GM21723 (cell line): Measurements from ENCODE around the gene SLC24A3.

Source experiments
- ATAC-seq: cut with Tn5 transposase; IDR thresholded peaks from one replicate; pipeline ENCODE4 v1.9.1; 2021; ENCODE audit warnings: mild to moderate bottlenecking, moderate library complexity; ENCODE audit not compliant: unreplicated experiment

The SLC24A3 gene

DNA sequence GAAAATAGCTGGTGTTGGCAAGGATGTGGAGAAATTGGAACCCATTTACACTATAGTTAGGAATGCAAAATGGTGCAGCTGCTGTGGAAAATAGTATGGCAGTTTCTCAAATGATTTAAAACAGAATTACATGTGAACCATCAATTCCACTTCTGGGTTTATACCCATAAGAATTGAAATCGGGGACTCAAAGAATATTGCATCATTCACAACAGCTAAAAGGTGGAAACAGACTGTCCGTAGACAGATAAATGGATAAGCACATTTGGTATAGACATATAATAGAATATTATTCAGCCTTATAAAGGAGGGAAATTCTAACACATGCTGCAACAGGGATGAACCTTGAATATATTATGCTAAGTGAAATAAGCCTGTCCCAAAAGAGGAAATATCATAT, 355.7 kb downstream of the SLC24A3 start:
- ATAC-seq: no peak

DNA sequence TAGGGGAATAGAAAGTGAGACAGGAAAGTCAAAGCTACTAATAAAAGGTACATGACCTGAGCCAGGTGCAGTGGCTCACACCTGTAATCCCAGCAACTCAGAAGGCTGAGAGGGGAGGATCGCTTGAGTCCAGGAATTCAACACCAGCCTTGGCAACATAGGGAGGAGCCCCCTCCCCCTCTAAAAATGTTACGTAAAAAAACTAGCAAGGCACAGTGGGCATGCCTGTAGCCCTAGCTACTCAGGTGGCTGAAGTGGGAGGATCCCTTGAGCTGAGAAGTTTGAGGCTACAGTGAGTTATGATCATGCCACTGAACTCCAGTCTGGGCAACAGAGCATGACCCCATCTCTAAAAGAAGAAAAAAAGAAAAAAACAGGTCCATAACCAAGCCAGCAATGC, 359.6 kb downstream of the SLC24A3 start:
- no peak for ATAC-seq

DNA sequence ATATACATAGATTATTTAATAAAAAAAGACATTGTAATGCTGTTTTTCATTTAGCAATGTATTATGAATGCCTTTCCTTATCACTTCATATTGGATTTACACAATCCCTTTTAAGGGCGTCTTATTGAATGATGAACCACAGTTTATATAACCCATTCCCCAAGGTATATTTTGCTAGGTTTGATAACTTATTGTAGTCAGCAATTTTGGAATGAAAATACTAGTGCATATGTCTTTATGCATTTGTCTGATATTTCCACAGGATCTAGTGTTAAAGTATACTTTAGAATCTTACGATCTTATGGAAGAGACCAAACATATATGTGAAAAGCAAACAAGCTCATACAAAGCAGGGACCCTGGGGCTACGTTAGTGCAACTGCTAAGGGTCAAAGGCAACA, 365.2 kb downstream of the SLC24A3 start:
- ATAC-seq: no peak

- ATAC-seq: no peak
Observed at GRCh38 chr20:19582782-19583181, 370.3 kb downstream of the SLC24A3 start.

DNA sequence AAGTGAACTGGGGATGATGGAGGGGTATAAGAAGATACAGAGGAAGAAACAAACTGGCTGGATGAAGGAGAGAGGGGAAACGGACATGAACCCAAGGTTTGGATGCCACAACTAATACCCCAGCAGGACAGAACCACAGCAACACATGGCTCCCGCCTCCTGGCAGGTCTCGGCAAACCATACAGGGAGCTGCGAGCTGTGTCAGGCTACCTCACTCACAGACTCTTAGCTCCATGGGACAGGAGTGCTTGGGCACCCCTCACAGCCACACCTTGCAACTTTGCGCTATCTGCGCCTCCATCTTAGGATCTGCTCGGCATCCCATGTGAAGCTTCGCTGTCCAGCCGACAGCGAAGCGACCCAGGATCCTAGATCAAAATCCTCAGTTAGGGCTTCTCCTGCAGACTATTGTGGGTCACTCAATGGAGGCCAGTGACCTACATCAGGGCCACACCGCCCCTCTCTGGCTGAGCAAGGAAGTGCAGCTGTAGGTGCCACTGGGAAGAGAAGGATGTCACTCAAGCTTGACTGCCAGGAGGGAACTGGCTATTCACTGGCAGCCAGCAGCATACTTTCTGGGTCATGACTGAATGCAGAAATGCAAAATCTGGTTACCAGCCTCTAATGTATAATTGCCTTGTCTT, 371.2 kb downstream of the SLC24A3 start:
- ATAC-seq: no peak

DNA sequence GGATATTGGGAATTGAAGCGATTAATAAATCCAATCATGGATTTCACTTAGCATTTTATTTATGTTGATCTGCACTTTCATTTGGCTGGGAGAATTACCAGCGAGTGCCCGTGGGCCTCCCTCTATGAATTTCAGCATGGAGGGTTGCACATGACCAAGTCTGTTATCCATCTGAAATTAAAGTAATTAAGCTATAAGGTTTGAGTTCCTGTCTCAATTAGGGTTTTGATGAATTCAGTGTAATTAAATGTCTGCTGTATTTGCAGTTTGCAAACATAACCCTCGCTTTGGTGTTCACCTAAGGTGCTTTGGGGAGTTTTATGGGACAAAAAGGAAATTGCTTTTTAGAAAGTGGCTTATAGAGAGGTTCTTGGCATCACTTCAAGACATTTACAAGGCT, 375.8 kb downstream of the SLC24A3 start:
- no peak for ATAC-seq

DNA sequence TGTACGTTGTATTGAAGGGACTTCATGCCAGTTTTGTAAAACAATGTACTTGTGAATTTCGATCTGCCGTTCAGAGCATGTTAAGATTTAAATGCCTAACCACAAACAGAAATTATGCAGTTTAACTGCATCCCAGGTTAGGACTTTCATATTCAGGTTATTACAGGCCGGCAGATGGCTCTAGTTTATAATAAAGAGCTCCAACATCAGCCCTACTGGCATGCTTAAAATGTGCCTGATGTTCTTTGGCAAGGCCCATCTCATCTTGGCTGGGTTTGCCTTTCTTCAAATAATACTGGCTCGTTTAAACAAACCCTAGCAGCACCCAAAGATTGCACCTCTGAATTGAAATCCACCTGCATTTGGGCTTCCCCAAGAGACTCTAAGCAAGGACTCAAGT, 376.3 kb downstream of the SLC24A3 start:
- ATAC-seq: no peak

DNA sequence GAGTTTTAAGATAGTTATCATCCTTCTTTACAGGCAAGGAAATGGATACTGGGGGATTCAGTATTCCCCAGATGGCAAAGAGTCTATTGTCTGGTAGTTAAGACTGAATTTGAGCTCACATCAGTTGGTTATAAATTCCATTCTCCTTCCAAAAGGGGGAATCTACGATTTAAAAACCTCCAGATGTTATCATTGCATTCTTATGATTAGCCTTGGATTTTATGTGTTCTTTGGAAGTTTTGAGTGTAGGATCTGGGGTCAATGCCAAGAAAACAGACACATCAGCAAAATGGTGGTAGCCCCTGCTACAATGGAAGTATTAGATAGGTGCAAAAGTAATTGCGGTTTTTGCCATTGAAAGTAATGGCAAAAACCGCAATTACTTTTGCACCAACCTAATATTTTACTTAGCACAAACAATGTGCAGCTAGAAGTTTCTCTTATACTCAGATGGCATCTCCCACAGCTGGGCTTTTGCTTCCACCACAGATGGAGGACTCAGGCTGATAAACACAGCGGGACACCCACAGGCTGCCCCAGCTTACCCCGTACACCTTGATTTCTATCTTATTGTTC, 377.4 kb downstream of the SLC24A3 start:
- no peak for ATAC-seq

GRCh38 chr20:19590382-19590781, 377.9 kb downstream of the SLC24A3 start:
- no peak for ATAC-seq

DNA sequence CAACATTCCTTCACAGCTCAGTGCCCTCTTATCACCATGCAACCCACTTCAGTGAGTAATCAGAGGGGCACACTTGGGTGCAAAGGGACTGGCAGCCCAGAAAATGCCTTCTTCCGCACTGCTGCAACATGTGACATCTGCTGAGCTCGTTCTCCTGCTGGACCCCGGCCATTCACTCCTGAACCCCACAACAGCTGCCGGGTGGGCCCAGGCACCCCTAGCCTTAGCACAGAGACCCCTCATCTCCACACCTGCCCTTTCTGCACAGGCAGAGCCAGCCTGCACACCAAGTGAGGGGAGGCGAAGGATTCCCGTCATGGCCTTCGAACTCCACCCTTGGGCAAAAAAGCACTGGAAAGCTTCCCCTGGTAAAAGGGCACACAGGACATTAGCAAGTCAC, 381.3 kb downstream of the SLC24A3 start:
- ATAC-seq: no peak

- no peak for ATAC-seq
Observed at GRCh38 chr20:19594896-19595295, 382.5 kb downstream of the SLC24A3 start.

GRCh38 chr20:19598117-19598850, 385.8 kb downstream of the SLC24A3 start:
- no peak for ATAC-seq

DNA sequence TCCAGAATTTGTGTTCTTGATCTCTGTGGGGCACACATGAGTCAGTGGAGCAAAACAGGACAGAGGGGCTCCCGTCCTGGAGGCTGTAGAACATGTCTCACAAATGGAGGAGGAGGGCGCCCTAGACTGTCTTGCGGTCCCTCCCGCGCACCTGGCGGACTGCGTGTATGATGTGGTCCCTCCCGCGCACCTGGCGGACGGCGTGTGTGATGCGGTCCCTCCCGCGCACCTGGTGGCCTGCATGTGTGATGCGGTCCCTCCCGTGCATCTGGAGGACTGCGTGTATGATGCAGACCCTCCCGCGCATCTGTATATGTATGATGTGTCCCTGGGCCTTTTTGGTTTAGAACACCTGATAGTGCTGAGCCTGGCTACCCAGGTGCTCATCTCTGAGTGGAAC, 386.8 kb downstream of the SLC24A3 start:
- ATAC-seq: no peak

- ATAC-seq: no peak
Observed at GRCh38 chr20:19600042-19600441, 387.6 kb downstream of the SLC24A3 start.

GRCh38 chr20:19601126-19601810, 388.8 kb downstream of the SLC24A3 start:
- no peak for ATAC-seq

GRCh38 chr20:19602675-19603375, 390.4 kb downstream of the SLC24A3 start:
- no peak for ATAC-seq

DNA sequence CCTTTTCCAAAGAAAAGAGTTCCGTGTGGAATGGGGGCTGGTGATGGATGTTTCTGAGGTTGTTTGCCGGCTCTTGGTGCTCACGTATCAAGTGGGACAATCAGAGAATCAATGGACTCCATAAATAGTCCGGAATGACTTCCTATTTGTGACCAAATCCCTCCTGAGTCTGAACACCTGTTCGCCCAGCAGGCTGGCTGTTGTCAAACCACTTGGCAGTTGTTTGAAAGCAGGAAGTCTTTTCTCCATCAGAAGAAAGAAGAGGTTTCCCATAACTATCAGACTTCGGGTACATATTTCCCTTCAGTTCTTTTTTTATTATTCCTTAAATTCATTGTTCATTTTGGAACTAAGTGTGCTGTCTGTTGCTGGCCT, 390.9 kb downstream of the SLC24A3 start:
- no peak for ATAC-seq

DNA sequence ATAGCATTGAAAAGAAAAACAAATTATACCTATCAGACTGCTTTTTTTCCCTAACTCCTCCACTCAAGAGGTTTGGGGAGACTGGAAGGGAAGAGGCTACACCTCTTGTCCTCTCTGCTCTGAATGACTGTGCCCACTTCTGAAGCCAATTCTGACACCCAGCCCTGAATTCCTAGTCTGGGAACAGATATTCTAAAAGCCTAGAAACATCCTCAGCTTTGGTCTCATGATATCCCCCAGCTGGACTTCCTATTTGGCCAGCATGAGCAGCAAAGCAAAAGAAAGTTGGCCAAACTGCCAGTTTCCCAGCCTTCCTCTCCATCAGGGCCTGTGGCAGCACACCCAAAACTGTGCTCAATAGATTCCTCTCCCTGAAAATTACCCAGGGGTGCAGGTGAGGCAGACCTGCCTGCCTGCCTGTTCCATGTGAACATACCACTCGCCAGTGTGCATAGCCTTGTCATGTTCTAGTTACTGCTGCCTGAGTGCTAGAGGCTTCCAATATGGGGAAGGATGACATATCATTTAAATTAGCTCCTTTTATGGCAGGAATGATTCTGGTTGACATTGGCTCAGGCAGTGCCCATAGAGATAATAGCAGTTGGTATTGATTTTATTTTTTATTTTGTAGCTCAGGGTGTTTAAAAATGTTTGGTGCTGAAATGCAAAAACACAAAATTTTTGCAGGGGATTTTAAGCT, 393.5 kb downstream of the SLC24A3 start:
- no peak for ATAC-seq

DNA sequence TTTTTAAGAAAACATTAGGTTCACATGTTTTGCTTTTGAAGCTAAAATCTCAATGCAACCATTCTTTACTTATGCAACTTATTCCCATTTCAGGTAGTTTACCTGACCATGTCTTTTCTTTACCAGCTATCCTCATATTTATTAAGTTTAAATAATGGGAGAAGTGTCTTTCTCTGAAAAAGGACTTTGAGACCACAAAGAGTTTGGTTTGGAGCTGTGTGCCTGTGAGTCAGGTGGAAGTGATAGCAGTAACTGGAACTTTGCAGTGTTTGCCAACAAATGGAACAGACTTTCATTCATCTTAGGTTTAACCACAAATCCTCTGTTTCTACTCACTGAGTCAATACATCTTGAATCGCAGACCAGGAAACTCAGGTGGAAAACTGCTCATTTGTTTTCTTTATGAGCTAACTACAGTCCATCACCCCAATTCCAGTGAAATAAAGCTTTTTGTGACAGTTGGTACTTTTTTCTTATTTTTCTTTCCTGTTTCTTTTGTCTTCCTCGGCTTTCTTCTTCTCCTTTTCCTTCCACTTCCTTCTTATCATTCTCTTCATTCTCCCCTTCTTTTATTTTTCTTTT, 397.3 kb downstream of the SLC24A3 start:
- ATAC-seq: no peak

- no peak for ATAC-seq
Observed at GRCh38 chr20:19615629-19616028, 403.2 kb downstream of the SLC24A3 start.
